ENCODE results near the gene POC1A. TPM values are rescaled to one million over a fixed set of nuclear protein-coding genes. Genes with fewer than 3 reads are reported as not detected.

POC1A gene
- polyA plus RNA-seq, 1 donor from 2014 or later: 1.3 TPM

DNA sequence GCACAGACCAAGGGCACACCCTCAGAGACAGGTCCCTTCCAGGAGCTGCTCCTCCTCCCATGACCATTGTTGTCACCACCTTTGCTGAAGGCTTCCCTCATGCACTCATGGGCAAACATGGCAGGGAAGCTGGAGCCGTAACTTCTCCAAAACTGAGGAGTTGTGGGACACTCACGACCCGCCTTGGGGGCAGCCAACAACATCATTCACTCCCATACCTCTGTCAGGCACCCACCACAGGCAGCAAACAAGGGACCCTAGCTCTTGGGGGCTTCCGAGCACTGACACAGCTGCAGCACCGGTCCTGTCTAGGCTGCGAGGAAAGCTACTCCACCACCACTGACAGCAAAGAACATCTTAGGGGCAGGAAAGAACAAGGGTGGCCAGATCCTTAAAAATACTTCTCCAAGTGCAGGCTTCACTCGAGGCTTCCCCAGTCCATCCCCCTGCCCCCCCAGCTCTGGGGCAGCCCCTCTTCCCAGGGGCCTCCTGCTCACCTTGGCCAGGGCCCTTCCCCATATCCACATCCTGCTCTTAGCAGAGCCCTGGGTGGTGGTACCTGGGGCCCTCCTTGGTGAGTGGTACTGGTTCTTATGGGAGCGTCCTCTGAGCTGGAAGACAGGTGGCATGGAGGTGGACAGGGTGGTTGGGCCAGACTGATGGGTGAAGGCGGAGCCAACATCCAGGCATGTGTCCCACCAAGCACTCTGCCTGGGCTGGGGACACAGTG lies 69.8 kb downstream of the POC1A start:
- Histone ChIP-seq H3K9me2 (ENCODE audit: insufficient read depth, low read length) (no peaks in the 10 kb centered on the region), H3K27me3 (ENCODE audit: insufficient read depth, low read depth, low read length) (no peaks in the 10 kb centered on the region), H3K4me2 (ENCODE audit: low read length) (no peak overlapping the region), H3K9me3 (ENCODE audit: low read length) (no peaks in the 10 kb centered on the region), H3K9ac (ENCODE audit: low read length) (no peak overlapping the region), H3K27ac (ENCODE audit: low read length) (no peak overlapping the region), H2AFZ (ENCODE audit: low read depth, low read length) (no peak overlapping the region), H4K20me1 (ENCODE audit: insufficient read depth) (no peaks in the 10 kb centered on the region), H3K79me2 (replicated peaks; ENCODE audit: insufficient read depth, low read length) (no peaks in the 10 kb centered on the region), H3K36me3 (ENCODE audit: insufficient read depth, low read length) (no peaks in the 10 kb centered on the region), H3K4me3 (ENCODE audit: low read length) (no peak overlapping the region), H3F3A (ENCODE audit: insufficient read depth, low read length, poor library complexity, severe bottlenecking) (no peaks in the 10 kb centered on the region)
- TF ChIP-seq TAF1 (IDR thresholded peaks at IDR 0.05; ENCODE audit: low read depth): no peak
- no peak for TF ChIP-seq POLR2AphosphoS5 (IDR thresholded peaks at IDR 0.05)
- no peak for TF ChIP-seq RAD21 (conservative IDR thresholded peaks at IDR 0.05)
- TF ChIP-seq SMC3 (conservative IDR thresholded peaks at IDR 0.05; ENCODE audit: poor library complexity): no peak
- TF ChIP-seq, protein P1, sequence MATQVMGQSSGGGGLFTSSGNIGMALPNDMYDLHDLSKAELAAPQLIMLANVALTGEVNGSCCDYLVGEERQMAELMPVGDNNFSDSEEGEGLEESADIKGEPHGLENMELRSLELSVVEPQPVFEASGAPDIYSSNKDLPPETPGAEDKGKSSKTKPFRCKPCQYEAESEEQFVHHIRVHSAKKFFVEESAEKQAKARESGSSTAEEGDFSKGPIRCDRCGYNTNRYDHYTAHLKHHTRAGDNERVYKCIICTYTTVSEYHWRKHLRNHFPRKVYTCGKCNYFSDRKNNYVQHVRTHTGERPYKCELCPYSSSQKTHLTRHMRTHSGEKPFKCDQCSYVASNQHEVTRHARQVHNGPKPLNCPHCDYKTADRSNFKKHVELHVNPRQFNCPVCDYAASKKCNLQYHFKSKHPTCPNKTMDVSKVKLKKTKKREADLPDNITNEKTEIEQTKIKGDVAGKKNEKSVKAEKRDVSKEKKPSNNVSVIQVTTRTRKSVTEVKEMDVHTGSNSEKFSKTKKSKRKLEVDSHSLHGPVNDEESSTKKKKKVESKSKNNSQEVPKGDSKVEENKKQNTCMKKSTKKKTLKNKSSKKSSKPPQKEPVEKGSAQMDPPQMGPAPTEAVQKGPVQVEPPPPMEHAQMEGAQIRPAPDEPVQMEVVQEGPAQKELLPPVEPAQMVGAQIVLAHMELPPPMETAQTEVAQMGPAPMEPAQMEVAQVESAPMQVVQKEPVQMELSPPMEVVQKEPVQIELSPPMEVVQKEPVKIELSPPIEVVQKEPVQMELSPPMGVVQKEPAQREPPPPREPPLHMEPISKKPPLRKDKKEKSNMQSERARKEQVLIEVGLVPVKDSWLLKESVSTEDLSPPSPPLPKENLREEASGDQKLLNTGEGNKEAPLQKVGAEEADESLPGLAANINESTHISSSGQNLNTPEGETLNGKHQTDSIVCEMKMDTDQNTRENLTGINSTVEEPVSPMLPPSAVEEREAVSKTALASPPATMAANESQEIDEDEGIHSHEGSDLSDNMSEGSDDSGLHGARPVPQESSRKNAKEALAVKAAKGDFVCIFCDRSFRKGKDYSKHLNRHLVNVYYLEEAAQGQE (IDR thresholded peaks at IDR 0.05; ENCODE audit: borderline replicate concordance): no peak
- TF ChIP-seq EZH2 (IDR thresholded peaks at IDR 0.05; ENCODE audit: borderline replicate concordance, insufficient read depth, low read length, poor library complexity, severe bottlenecking): no peak
- no peak for TF ChIP-seq CTCF (IDR thresholded peaks at IDR 0.05; ENCODE audit: poor library complexity, severe bottlenecking)
- no peak for TF ChIP-seq MXI1 (conservative IDR thresholded peaks at IDR 0.05; ENCODE audit: poor library complexity, severe bottlenecking)
- no peak for TF ChIP-seq EP300 (conservative IDR thresholded peaks at IDR 0.05; ENCODE audit: poor library complexity, severe bottlenecking)

DNA sequence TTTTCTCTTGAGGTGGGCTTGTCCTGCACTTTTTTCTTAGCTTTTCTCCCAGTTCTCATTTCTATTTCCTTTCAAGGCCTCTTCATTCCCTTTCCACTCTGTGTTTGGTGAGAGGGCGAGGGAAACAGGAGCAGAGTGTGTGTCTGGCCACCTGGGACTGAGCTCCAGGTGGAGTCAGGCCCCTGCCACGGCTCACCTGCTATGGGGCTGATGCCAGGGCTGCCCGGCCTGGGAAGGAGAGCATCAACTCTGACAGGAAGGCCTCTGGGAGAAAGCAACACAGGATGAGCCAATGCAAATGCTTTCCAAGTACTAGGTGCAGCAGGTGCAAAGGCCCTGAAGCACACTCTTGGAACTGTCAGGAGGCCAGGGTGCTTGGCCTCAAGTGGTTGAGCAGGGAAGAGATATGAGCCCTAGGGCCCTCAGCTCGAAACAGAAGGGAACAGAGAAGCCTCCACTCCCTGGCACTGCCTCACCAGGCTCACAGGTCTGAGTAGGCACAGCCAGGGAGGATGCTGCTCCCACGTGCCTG lies 70.6 kb downstream of the POC1A start:
- Histone ChIP-seq H4K20me1 (ENCODE audit: insufficient read depth) (no peaks in the 10 kb centered on the region), H3K4me2 (ENCODE audit: low read length) (no peak overlapping the region), H2AFZ (ENCODE audit: low read depth, low read length) (no peak overlapping the region), H3K9ac (ENCODE audit: low read length) (no peak overlapping the region), H3F3A (ENCODE audit: insufficient read depth, low read length, poor library complexity, severe bottlenecking) (no peaks in the 10 kb centered on the region), H3K9me3 (ENCODE audit: low read length) (no peaks in the 10 kb centered on the region), H3K79me2 (replicated peaks; ENCODE audit: insufficient read depth, low read length) (no peaks in the 10 kb centered on the region), H3K36me3 (ENCODE audit: insufficient read depth, low read length) (no peaks in the 10 kb centered on the region), H3K27me3 (ENCODE audit: insufficient read depth, low read depth, low read length) (no peaks in the 10 kb centered on the region), H3K27ac (ENCODE audit: low read length) (no peak overlapping the region), H3K4me3 (ENCODE audit: low read length) (no peak overlapping the region), H3K9me2 (ENCODE audit: insufficient read depth, low read length) (no peaks in the 10 kb centered on the region)
- TF ChIP-seq EZH2 (IDR thresholded peaks at IDR 0.05; ENCODE audit: borderline replicate concordance, insufficient read depth, low read length, poor library complexity, severe bottlenecking): no peak
- no peak for TF ChIP-seq SMC3 (conservative IDR thresholded peaks at IDR 0.05; ENCODE audit: poor library complexity)
- TF ChIP-seq MXI1 (conservative IDR thresholded peaks at IDR 0.05; ENCODE audit: poor library complexity, severe bottlenecking): no peak
- TF ChIP-seq, protein P1 (IDR thresholded peaks at IDR 0.05; ENCODE audit: borderline replicate concordance): no peak
- no peak for TF ChIP-seq CTCF (IDR thresholded peaks at IDR 0.05; ENCODE audit: poor library complexity, severe bottlenecking)
- TF ChIP-seq RAD21 (conservative IDR thresholded peaks at IDR 0.05): no peak
- no peak for TF ChIP-seq POLR2AphosphoS5 (IDR thresholded peaks at IDR 0.05)
- TF ChIP-seq TAF1 (IDR thresholded peaks at IDR 0.05; ENCODE audit: low read depth): no peak
- no peak for TF ChIP-seq EP300 (conservative IDR thresholded peaks at IDR 0.05; ENCODE audit: poor library complexity, severe bottlenecking)

Data from neural cell (in vitro differentiated cells).